HEK293 (cell line): ENCODE data around the gene RB1.

Source experiments
- KLF10 ChIP-seq: fragments of 450-650 bp; IDR thresholded peaks from 2 replicates; pipeline ENCODE4 v1.5.1; 2018; ENCODE audit warnings: missing biosample characterization, mild to moderate bottlenecking, missing genetic modification characterization
- SETDB1 ChIP-seq: IDR thresholded peaks from one replicate; pipeline ENCODE4 v1.6.1; 2017; ENCODE audit warnings: mild to moderate bottlenecking, low read length, moderate library complexity, mixed read lengths; ENCODE audit not compliant: insufficient read length
- ZBTB8A ChIP-seq: fragments of 450-650 bp; formaldehyde crosslinking; IDR thresholded peaks from 2 replicates; pipeline ENCODE4 v1.5.1; 2016; ENCODE audit warnings: missing biosample characterization, missing genetic modification characterization
- ZNF121 ChIP-seq: fragments of 450-650 bp; formaldehyde crosslinking; IDR thresholded peaks from 2 replicates; pipeline ENCODE4 v1.5.1; 2016; ENCODE audit warnings: missing biosample characterization, missing genetic modification characterization
- TF ChIP-seq, protein P1 (sequence below): fragments of 450-650 bp; formaldehyde crosslinking; IDR thresholded peaks from 2 replicates; pipeline ENCODE4 v1.5.1; 2016; ENCODE audit warnings: missing biosample characterization, missing genetic modification characterization
- TF ChIP-seq, protein P2 (sequence below): fragments of 450-650 bp; formaldehyde crosslinking; IDR thresholded peaks from 2 replicates; pipeline ENCODE4 v1.5.1; 2016; ENCODE audit warnings: missing biosample characterization, missing genetic modification characterization

DNA sequence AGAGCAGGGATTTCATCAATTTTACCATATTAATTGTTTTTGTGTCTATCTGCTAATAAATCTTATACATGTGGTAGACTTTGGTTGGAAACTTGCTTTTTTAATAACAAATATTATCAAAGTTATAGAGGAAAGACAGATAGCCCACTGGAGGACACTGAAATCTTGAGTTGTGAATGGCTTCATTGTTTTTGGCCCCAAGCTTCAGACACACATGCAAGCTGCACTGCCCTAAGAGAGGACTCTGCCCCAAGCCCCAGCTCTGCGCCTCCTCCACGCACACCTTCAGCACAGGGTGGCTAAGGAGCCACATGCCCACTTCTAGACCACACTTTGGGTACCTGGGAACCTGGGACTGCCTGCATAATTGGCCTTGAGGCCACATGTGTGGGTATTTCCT lies 194.1 kb downstream of the RB1 start:
- TF ChIP-seq KLF10 (tag by site-specific recombination) (no peak), SETDB1 (no peak), ZBTB8A (tag by site-specific recombination) (no peak), ZNF121 (tag by site-specific recombination) (no peak)
- TF ChIP-seq, protein P1, sequence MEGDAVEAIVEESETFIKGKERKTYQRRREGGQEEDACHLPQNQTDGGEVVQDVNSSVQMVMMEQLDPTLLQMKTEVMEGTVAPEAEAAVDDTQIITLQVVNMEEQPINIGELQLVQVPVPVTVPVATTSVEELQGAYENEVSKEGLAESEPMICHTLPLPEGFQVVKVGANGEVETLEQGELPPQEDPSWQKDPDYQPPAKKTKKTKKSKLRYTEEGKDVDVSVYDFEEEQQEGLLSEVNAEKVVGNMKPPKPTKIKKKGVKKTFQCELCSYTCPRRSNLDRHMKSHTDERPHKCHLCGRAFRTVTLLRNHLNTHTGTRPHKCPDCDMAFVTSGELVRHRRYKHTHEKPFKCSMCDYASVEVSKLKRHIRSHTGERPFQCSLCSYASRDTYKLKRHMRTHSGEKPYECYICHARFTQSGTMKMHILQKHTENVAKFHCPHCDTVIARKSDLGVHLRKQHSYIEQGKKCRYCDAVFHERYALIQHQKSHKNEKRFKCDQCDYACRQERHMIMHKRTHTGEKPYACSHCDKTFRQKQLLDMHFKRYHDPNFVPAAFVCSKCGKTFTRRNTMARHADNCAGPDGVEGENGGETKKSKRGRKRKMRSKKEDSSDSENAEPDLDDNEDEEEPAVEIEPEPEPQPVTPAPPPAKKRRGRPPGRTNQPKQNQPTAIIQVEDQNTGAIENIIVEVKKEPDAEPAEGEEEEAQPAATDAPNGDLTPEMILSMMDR (tag by site-specific recombination): no peak
- TF ChIP-seq, protein P2, sequence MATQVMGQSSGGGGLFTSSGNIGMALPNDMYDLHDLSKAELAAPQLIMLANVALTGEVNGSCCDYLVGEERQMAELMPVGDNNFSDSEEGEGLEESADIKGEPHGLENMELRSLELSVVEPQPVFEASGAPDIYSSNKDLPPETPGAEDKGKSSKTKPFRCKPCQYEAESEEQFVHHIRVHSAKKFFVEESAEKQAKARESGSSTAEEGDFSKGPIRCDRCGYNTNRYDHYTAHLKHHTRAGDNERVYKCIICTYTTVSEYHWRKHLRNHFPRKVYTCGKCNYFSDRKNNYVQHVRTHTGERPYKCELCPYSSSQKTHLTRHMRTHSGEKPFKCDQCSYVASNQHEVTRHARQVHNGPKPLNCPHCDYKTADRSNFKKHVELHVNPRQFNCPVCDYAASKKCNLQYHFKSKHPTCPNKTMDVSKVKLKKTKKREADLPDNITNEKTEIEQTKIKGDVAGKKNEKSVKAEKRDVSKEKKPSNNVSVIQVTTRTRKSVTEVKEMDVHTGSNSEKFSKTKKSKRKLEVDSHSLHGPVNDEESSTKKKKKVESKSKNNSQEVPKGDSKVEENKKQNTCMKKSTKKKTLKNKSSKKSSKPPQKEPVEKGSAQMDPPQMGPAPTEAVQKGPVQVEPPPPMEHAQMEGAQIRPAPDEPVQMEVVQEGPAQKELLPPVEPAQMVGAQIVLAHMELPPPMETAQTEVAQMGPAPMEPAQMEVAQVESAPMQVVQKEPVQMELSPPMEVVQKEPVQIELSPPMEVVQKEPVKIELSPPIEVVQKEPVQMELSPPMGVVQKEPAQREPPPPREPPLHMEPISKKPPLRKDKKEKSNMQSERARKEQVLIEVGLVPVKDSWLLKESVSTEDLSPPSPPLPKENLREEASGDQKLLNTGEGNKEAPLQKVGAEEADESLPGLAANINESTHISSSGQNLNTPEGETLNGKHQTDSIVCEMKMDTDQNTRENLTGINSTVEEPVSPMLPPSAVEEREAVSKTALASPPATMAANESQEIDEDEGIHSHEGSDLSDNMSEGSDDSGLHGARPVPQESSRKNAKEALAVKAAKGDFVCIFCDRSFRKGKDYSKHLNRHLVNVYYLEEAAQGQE: no peak
